AG09309 (cell line): ENCODE results near the gene PTGER4.

Source experiments
- DNase-seq: peaks from one replicate; pipeline ENCODE4 v3.0.0-alpha.2; 2010; ENCODE audit warnings: low read depth
- H3K4me3 ChIP-seq: 2 replicates; pipeline ENCODE4 v1.5.1; 2011; ENCODE audit warnings: mild to moderate bottlenecking, low read depth, low read length, moderate library complexity; ENCODE audit not compliant: control insufficient read depth
- TF ChIP-seq, protein P1 (sequence below): IDR thresholded peaks from 2 replicates; pipeline ENCODE4 v1.5.1; 2011; ENCODE audit warnings: mild to moderate bottlenecking, low read depth, low read length, inconsistent platforms; ENCODE audit not compliant: insufficient read depth, control insufficient read depth; ENCODE audit errors: missing control alignments

PTGER4 gene

DNA sequence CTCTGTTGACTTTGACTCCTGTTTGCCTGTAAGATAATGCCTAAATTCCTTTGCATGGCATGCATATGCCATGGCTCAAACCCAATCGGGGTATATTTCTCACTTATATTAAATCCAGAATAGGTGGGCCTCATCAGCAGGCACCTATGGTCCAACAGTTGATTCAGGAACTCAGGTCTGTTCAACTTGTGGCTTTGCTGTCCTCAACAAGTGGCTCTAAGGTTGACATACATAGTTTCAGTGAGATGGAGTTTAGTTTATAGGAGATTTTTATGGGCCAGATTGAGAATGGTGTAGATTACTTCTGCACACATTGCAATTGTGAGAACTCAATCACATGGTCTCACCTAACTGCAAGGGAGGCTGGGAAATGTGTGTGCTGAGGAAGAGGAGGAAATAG is 31.6 kb upstream of the PTGER4 start:
- DNase-seq, result no peak
- H3K4me3 ChIP-seq, result no peak overlapping the region
- TF ChIP-seq, protein P1, sequence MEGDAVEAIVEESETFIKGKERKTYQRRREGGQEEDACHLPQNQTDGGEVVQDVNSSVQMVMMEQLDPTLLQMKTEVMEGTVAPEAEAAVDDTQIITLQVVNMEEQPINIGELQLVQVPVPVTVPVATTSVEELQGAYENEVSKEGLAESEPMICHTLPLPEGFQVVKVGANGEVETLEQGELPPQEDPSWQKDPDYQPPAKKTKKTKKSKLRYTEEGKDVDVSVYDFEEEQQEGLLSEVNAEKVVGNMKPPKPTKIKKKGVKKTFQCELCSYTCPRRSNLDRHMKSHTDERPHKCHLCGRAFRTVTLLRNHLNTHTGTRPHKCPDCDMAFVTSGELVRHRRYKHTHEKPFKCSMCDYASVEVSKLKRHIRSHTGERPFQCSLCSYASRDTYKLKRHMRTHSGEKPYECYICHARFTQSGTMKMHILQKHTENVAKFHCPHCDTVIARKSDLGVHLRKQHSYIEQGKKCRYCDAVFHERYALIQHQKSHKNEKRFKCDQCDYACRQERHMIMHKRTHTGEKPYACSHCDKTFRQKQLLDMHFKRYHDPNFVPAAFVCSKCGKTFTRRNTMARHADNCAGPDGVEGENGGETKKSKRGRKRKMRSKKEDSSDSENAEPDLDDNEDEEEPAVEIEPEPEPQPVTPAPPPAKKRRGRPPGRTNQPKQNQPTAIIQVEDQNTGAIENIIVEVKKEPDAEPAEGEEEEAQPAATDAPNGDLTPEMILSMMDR, result no peak

DNA sequence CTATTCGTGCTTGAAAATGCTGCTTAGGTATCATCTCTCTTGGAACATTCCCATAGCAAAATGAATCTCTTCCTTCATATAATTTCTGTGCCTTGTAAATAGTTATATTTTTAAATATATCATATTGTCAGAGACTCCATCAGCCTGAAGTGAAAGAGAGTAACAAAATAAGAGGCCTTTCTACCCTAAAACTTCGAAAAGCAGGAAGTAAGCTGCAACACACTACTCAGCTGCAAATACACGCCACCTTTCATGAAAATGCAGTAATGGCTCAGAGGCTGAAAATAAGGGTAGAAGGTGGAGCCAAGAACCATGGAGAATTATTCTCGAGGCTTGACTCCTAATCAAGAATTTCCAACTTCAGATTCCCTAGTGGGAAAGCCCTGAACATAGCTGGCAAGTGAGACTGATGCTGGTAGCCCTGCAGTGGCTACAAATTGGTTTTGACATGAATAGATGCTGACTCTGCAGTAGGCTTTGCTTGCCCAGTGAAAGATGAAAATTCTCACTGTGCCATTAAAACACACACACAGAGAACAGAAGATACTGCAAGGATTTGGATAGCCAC is 30.2 kb upstream of the PTGER4 start:
- TF ChIP-seq, protein P1, result no peak
- no peak for DNase-seq
- H3K4me3 ChIP-seq, result no peak overlapping the region

DNA sequence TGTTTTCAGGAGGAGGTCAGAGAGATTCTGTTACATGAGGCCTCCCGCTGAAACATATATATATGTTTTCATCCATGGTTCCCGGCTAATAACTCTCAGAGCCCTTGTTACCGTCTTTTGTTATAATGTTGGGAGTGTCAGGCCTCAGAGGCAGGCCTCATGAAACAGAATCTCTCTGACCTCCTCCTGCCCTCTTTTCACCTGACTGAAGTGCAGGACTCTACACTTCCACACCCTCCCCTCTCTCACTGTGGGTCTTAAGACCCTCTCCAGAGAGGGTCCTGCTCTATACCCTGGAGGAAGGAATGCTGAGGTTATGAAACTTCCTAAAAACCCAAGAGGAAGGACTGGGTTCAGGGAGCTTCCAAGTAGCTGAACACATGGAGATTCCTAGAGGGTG is 28.5 kb upstream of the PTGER4 start:
- DNase-seq, result no peak
- TF ChIP-seq, protein P1, result no peak
- H3K4me3 ChIP-seq, result no peak overlapping the region

DNA sequence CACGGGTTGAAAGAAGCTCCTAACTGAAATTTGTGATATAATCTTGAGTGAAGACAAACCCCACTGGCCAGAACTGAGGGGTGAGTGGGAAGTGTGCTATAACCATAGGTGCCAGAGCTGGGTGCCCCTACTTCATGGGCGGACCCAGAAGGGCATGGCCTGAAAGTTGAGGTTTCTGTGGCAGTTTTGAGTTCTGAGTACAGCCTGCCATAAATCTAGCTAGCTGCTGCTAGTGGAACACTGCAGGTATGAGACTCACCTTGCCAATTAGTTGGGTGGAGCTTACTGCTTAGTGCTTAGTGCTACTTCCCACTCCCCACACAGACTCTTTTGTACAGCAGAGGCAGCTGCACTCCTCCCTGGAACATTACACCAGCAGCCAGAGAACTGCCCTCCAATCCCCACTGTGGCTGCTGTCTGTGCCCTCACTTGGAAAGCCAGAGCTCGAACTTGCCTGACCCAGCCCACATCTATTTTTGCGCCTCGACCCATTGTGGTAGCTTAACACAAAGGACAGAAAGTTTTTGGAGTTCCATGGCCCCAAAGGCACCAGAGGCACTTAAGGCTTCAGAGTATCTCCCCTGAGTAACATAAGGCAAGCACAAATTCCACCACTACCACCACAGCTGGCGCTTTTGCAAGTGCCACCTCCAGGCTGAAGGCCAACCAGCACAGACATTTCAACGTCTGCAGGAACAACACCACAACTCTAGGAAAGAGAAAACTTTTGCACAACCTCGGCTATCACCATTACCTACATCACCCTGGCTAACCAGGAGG is 27.1 kb upstream of the PTGER4 start:
- TF ChIP-seq, protein P1, result no peak
- no peak for DNase-seq
- H3K4me3 ChIP-seq, result no peak overlapping the region

DNA sequence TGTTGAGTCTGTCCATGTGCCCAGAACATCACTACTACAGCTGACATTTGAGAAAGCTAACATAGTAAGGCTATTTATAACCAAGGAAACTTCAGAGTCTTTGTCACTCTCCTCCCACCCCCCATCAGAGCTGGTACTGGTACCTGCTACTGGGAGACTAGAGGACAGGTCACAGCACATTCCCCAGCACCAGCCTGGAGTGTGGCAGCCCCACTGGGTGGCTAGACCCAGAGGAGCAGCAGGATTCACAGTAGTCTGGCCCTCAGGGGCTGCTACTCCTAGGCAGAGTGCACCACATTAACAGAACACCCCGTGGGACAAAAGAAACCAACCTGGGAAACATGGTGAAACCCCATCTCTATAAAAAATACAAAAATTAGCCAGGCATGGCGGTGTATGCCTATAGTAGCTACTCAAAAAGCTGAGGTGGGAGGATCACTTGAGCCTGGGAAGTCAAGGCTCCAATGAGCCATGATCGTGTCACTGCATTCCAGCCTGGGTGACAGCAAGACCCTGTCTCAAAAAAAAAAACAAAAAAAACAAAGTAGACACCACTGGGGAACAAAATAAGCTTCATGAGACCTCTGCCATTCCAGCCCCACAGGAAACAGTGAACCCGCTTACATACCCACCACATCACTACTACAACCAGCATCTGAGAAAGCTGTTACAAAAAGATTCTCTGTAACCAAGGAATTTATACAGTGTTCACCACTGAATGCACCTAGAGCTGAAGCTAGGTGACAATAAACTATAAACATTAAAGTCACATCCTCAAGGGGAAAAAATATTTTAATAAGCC is 26.3 kb upstream of the PTGER4 start:
- TF ChIP-seq, protein P1, result no peak
- H3K4me3 ChIP-seq, result no peak overlapping the region
- DNase-seq, result no peak

DNA sequence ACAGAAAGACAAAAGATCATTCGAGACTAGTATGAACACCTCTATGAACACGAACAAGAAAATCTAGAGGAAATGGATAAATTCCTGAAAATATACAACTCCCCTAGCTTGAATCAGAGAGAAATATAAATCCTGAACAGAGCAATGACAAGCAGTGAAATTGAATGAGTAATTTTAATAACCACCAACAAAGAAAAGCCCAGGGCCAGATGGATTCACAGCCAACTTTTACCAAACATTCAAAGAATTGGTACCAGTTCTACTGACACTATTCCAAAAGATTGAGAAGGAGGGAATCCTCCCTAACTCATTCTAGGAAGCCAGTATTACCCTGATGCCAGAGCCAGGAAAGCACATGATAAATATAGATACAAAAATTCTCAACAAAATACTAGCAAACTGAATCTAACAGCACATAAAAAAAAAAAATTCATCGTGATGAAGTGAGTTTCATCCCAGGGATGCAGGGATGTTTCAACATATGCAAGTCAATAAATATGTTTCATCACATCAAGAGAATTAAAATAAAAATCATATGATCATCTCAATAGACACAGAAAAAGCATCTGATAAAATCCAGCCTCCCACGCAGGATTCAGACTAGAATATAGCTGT is 25.2 kb upstream of the PTGER4 start:
- no peak overlapping the region for H3K4me3 ChIP-seq
- no peak for DNase-seq
- TF ChIP-seq, protein P1, result no peak
